GM23338 (cell line): ENCODE results near the gene FRRS1L. TPM values are rescaled to one million over a fixed set of nuclear protein-coding genes. Genes with fewer than 3 reads are reported as not detected.

ENCODE experiments used
- ATAC-seq: fragments of 200-7000 bp; cut with Tn5 transposase; 3 replicates; pipeline ENCODE4 v1.9.1; 2020
- DNase-seq: peaks from one replicate; pipeline ENCODE4 v3.0.0-alpha.2; 2015; ENCODE audit warnings: low spot score
- H2AFZ ChIP-seq: fragments of 200-600 bp; sonication (generic); 2 replicates; pipeline ENCODE4 v1.8.0; 2016; ENCODE audit warnings: antibody characterized with exemption, mild to moderate bottlenecking, moderate library complexity
- H3F3A ChIP-seq: fragments of 200-600 bp; sonication (generic); replicated peaks from 2 replicates; pipeline ENCODE4 v1.8.0; 2017; ENCODE audit warnings: antibody characterized with exemption, mixed run types, low read depth
- H3K27ac ChIP-seq: fragments of 200-600 bp; sonication (generic); 2 replicates; pipeline ENCODE4 v1.6.1; 2016; ENCODE audit warnings: low read depth
- H3K27me3 ChIP-seq: fragments of 200-600 bp; sonication (generic); 2 replicates; pipeline ENCODE4 v1.8.0; 2016; ENCODE audit warnings: mild to moderate bottlenecking, mixed run types, moderate library complexity; ENCODE audit not compliant: insufficient read depth
- H3K36me3 ChIP-seq: fragments of 200-600 bp; sonication (generic); 2 replicates; pipeline ENCODE4 v1.8.0; 2016; ENCODE audit warnings: mild to moderate bottlenecking; ENCODE audit not compliant: insufficient read depth
- H3K4me1 ChIP-seq: fragments of 200-600 bp; sonication (generic); 2 replicates; pipeline ENCODE4 v1.8.0; 2016; ENCODE audit warnings: mild to moderate bottlenecking, moderate library complexity; ENCODE audit not compliant: insufficient read depth
- H3K4me2 ChIP-seq: fragments of 200-600 bp; sonication (generic); 2 replicates; pipeline ENCODE4 v1.7.1; 2017; ENCODE audit warnings: mixed run types
- H3K4me3 ChIP-seq: fragments of 200-600 bp; sonication (generic); 2 replicates; pipeline ENCODE4 v1.6.1; 2016; ENCODE audit warnings: mixed run types
- H3K79me2 ChIP-seq: fragments of 200-600 bp; sonication (generic); replicated peaks from 2 replicates; pipeline ENCODE4 v1.8.0; 2017; ENCODE audit warnings: mild to moderate bottlenecking; ENCODE audit not compliant: insufficient read depth
- H3K9me2 ChIP-seq: fragments of 200-600 bp; sonication (generic); 2 replicates; pipeline ENCODE4 v1.8.0; 2017; ENCODE audit not compliant: insufficient read depth
- H4K20me1 ChIP-seq: fragments of 200-600 bp; sonication (generic); replicated peaks from 2 replicates; pipeline ENCODE4 v1.8.0; 2017; ENCODE audit warnings: mild to moderate bottlenecking; ENCODE audit not compliant: insufficient read depth
- H3K27ac Mint-ChIP-seq: 2 replicates; pipeline ENCODE4 v1.8.0; 2020; ENCODE audit warnings: inconsistent platforms, mild to moderate bottlenecking, moderate library complexity, mixed read lengths
- H3K27me3 Mint-ChIP-seq: 3 replicates; pipeline ENCODE4 v1.8.0; 2022; ENCODE audit warnings: low read depth, mild to moderate bottlenecking, moderate library complexity, mixed read lengths, inconsistent platforms; ENCODE audit not compliant: insufficient read depth, poor library complexity
- H3K36me3 Mint-ChIP-seq: 3 replicates; pipeline ENCODE4 v1.8.0; 2021; ENCODE audit warnings: low read depth, mild to moderate bottlenecking, inconsistent platforms, moderate library complexity, mixed read lengths
- H3K4me1 Mint-ChIP-seq: 3 replicates; pipeline ENCODE4 v1.8.0; 2020; ENCODE audit warnings: mild to moderate bottlenecking, inconsistent platforms, mixed read lengths
- H3K4me3 Mint-ChIP-seq: 3 replicates; pipeline ENCODE4 v1.8.0; 2021; ENCODE audit warnings: moderate library complexity, mild to moderate bottlenecking, inconsistent platforms, mixed read lengths
- H3K9me3 Mint-ChIP-seq: 3 replicates; pipeline ENCODE4 v1.8.0; 2020; ENCODE audit warnings: moderate library complexity, mild to moderate bottlenecking, inconsistent platforms, mixed read lengths
- CREB1 ChIP-seq: fragments of 250-450 bp; sonication (Bioruptor Pico); IDR thresholded peaks from 2 replicates; pipeline ENCODE4 v1.5.0; 2020; ENCODE audit warnings: low read depth, mild to moderate bottlenecking, moderate library complexity
- ETS1 ChIP-seq: IDR thresholded peaks from 2 replicates; pipeline ENCODE4 v1.6.1; 2016; ENCODE audit warnings: antibody characterized with exemption
- EZH2 ChIP-seq: fragments of 200-600 bp; sonication (generic); IDR thresholded peaks from one replicate; pipeline ENCODE4 v1.8.0; 2017; ENCODE audit warnings: antibody characterized with exemption, mild to moderate bottlenecking, low read depth; ENCODE audit not compliant: unreplicated experiment
- EZH2phosphoT487 ChIP-seq: fragments of 200-600 bp; sonication (generic); IDR thresholded peaks from one replicate; pipeline ENCODE4 v1.8.1; 2018; ENCODE audit warnings: antibody characterized with exemption; ENCODE audit not compliant: unreplicated experiment
- REST ChIP-seq: IDR thresholded peaks from one replicate; pipeline ENCODE4 v1.6.1; 2018; ENCODE audit warnings: antibody characterized with exemption; ENCODE audit not compliant: unreplicated experiment
- STAT1 ChIP-seq: IDR thresholded peaks from one replicate; pipeline ENCODE4 v1.6.1; 2016; ENCODE audit warnings: antibody characterized with exemption; ENCODE audit not compliant: unreplicated experiment
- ZNF114 ChIP-seq: fragments of 250-450 bp; sonication (Bioruptor Pico); IDR thresholded peaks from 2 replicates; pipeline ENCODE4 v1.5.0; 2020; ENCODE audit warnings: mild to moderate bottlenecking, moderate library complexity
- ZNF462 ChIP-seq: fragments of 250-450 bp; sonication (Bioruptor Pico); IDR thresholded peaks from 2 replicates; pipeline ENCODE4 v1.5.0; 2020; ENCODE audit warnings: mild to moderate bottlenecking, moderate library complexity
- long read RNA-seq: library from polyadenylated mRNA; unstranded; transcript quantifications from one replicate; pipeline ENCODE4 v2.0.0, GENCODE V29; 2020; ENCODE audit not compliant: unreplicated experiment
- polyA plus RNA-seq: library from polyadenylated mRNA; unstranded; fragments of >200 nt; fragmentation: Nextera tagmentation; extraction: Ambion mirVana; gene quantifications from 2 replicates; pipeline ENCODE4 v1.2.1, GENCODE V29; 2016
- total RNA-seq: library from RNA; depleted of rRNA; stranded (reverse); fragments of >200 nt; shearing (Covaris generic); gene quantifications from 2 replicates; pipeline ENCODE4 v1.2.3, GENCODE V29; 2014; rRNA removed

The FRRS1L gene
- total RNA-seq, result 0.78 and 1.1 TPM in 2 replicates
- polyA plus RNA-seq, result 0.37 and 0.54 TPM in 2 replicates
- long read RNA-seq, result 0 reads

GRCh38 chr9:109166771-109167601 lies at the start of gene FRRS1L:
FRRS1L (minus strand) TSS chr9:109167249; CDS start chr9:109167138, 111 bp downstream.
- no peaks in the 10 kb centered on the region for H3K79me2 ChIP-seq
- ATAC-seq (peak; percentile 72), DNase-seq (peak; percentile 71)
- H3K4me1 ChIP-seq, result 0 out of 2 replicates have a peak, but pooled peaks cover 9% of the 10 kb centered on the region
- peak within 1 kb of the TSS; percentile 83 for H3K4me2 ChIP-seq
- no peaks in the 10 kb centered on the region for H3K36me3 ChIP-seq
- H3K9me2 ChIP-seq, result no peaks in the 10 kb centered on the region
- peaks cover 4% of the 10 kb centered on the region; the same call in 1 of the 2 replicates for H3F3A ChIP-seq
- peak within 1 kb of the TSS; percentile 100 for H2AFZ ChIP-seq
- Mint-ChIP-seq H3K27me3 (peaks cover 24% of the 10 kb centered on the region), H3K4me1 (peaks cover 7% of the 10 kb centered on the region; the same call in 1 of the 3 replicates), H3K36me3 (peaks cover 2% of the 10 kb centered on the region; the same call in 1 of the 3 replicates), H3K4me3 (peak within 1 kb of the TSS; percentile 82), H3K27ac (no peak within 1 kb of the TSS), H3K9me3 (peaks cover 11% of the 10 kb centered on the region)
- peak within 1 kb of the TSS; percentile 68 for H3K4me3 ChIP-seq
- no peak for TF ChIP-seq EZH2phosphoT487
- peak; percentile 47 for TF ChIP-seq EZH2
- H3K27me3 ChIP-seq, result peaks cover 37% of the 10 kb centered on the region
- H3K27ac ChIP-seq, result no peak within 1 kb of the TSS
- H4K20me1 ChIP-seq, result no peaks in the 10 kb centered on the region

- DNase-seq (no peak), ATAC-seq (no peak)
- Histone ChIP-seq H3K27me3 (no peaks in the 10 kb centered on the region), H3F3A (no peaks in the 10 kb centered on the region), H3K4me2 (no peak overlapping the region), H4K20me1 (no peaks in the 10 kb centered on the region), H2AFZ (no peak overlapping the region), H3K9me2 (no peaks in the 10 kb centered on the region), H3K4me3 (no peak overlapping the region), H3K4me1 (no peaks in the 10 kb centered on the region), H3K27ac (no peak overlapping the region), H3K36me3 (no peaks in the 10 kb centered on the region), H3K79me2 (no peaks in the 10 kb centered on the region)
- Mint-ChIP-seq H3K4me3 (no peak overlapping the region), H3K4me1 (no peaks in the 10 kb centered on the region; the same call in 2 of the 3 replicates), H3K9me3 (no peaks in the 10 kb centered on the region), H3K36me3 (no peaks in the 10 kb centered on the region), H3K27ac (no peak overlapping the region), H3K27me3 (peaks cover 9% of the 10 kb centered on the region)
- TF ChIP-seq ZNF462 (CRISPR knock-in tag), result no peak
- TF ChIP-seq CREB1 (CRISPR knock-in tag), result no peak
- TF ChIP-seq ETS1, result no peak
- TF ChIP-seq STAT1, result no peak
- TF ChIP-seq ZNF114 (CRISPR knock-in tag), result no peak
- no peak for TF ChIP-seq REST
Observed at GRCh38 chr9:109214414-109214813, 47.4 kb upstream of the FRRS1L start.
